HL-60 (cell line): ENCODE measurements around the gene ZDHHC21.

Experiments
- POLR2AphosphoS5 ChIP-seq: IDR thresholded peaks from 2 replicates; pipeline ENCODE4 v1.6.1; 2012; ENCODE audit warnings: low read depth
- TF ChIP-seq, protein P1 (sequence below): IDR thresholded peaks from one replicate; pipeline ENCODE4 v1.5.1; 2011; ENCODE audit warnings: low read length, control low read depth, inconsistent platforms; ENCODE audit not compliant: insufficient read depth

DNA sequence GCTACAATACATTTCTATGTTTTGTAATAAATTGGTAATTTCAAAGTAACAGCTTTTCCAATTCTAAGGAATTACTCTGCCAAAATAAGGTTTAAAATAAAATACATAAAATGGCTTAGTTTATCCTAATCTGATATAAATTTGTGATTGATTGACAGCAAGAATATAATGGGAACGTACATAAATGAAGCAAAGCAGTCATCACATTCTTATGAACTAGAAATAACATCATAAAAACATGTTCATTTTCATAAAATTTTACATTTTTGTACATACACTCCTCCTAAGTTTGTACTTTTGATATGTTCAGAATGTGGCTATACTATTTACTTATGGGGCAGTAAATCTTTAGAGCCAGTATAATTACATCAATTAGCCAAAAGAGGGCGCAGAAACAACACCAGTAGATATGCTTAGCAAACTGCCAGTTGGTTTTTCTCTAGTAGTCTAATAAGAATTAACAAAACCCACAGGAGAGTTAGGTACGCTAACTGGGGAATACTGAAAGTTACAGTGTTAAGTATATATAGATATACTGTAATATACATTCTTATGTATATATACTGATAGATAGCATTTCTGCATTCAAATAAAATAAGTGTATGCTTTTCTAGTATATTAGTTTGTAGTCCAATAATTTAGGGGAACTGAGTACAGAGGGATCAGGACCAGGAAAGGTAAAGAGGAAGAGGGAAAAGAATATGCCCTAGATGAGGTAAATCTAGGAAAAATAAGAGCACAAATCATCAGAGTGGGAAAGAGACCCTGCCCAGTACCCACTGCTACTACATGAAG is 76.8 kb downstream of the ZDHHC21 start:
- TF ChIP-seq, protein P1, sequence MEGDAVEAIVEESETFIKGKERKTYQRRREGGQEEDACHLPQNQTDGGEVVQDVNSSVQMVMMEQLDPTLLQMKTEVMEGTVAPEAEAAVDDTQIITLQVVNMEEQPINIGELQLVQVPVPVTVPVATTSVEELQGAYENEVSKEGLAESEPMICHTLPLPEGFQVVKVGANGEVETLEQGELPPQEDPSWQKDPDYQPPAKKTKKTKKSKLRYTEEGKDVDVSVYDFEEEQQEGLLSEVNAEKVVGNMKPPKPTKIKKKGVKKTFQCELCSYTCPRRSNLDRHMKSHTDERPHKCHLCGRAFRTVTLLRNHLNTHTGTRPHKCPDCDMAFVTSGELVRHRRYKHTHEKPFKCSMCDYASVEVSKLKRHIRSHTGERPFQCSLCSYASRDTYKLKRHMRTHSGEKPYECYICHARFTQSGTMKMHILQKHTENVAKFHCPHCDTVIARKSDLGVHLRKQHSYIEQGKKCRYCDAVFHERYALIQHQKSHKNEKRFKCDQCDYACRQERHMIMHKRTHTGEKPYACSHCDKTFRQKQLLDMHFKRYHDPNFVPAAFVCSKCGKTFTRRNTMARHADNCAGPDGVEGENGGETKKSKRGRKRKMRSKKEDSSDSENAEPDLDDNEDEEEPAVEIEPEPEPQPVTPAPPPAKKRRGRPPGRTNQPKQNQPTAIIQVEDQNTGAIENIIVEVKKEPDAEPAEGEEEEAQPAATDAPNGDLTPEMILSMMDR, result peak; percentile 2
- TF ChIP-seq POLR2AphosphoS5, result no peak
